K562 (cell line): Measurements from ENCODE around the gene TSKS.

Experiments used
- BMI1 ChIP-seq: fragments of 150-350 bp; IDR thresholded peaks from 2 replicates; pipeline ENCODE4 v1.6.1; 2014; ENCODE audit warnings: low read length
- CHCHD3 ChIP-seq: fragments of 250-450 bp; sonication (Bioruptor Pico); IDR thresholded peaks from 2 replicates; pipeline ENCODE4 v2.1.2; 2022; ENCODE audit warnings: mild to moderate bottlenecking
- CTCF ChIP-seq, 3 experiments: IDR thresholded peaks in 2 of 3; conservative IDR thresholded peaks in 1 of 3; 2 replicates each; pipeline ENCODE4 v1.5.1; 2011 to 2012; ENCODE audit warnings: low read length in 3 of 3, mild to moderate bottlenecking in 3 of 3, control low read depth in 2 of 3, improper control_type of control experiment in 1 of 3, inconsistent platforms in 1 of 3, low read depth in 1 of 3, mixed read lengths in 1 of 3, moderate library complexity in 1 of 3; ENCODE audit not compliant: insufficient read depth in 2 of 3
- SMC3 ChIP-seq: conservative IDR thresholded peaks from 2 replicates; pipeline ENCODE4 v1.6.1; 2011; ENCODE audit warnings: low read depth, low read length, improper control_type of control experiment; ENCODE audit not compliant: insufficient read depth
- THAP7 ChIP-seq: fragments of 250-450 bp; sonication (Bioruptor Pico); IDR thresholded peaks from 2 replicates; pipeline ENCODE4 v1.5.0; 2021
- ZNF146 ChIP-seq: IDR thresholded peaks from one replicate; pipeline ENCODE4 v1.6.1; 2018; ENCODE audit warnings: missing compliant biosample characterization; ENCODE audit not compliant: unreplicated experiment
- ZNF445 ChIP-seq: fragments of 250-450 bp; sonication (Bioruptor Pico); IDR thresholded peaks from 2 replicates; pipeline ENCODE4 v1.4.0; 2020; ENCODE audit warnings: low read depth, mild to moderate bottlenecking, moderate library complexity

- TF ChIP-seq THAP7 (CRISPR knock-in tag), result no peak
- no peak for TF ChIP-seq BMI1
- TF ChIP-seq ZNF146, result no peak
- TF ChIP-seq ZNF445 (CRISPR knock-in tag), result no peak
- TF ChIP-seq SMC3, result no peak
- TF ChIP-seq CHCHD3 (CRISPR knock-in tag), result no peak
- no peak for TF ChIP-seq CTCF (IDR thresholded peaks at IDR 0.05 in 2 of 3, conservative IDR thresholded peaks at IDR 0.05 in 1 of 3; ENCODE audit: insufficient read depth in 2 of 3, low read depth in 1 of 3, low read length in 3 of 3)
Observed at GRCh38 chr19:49771674-49772139, 8.6 kb upstream of the TSKS start.
